Mesenchymal stem cell (in vitro differentiated cells and primary cell): ENCODE measurements around the gene CH25H.
"Not testable (repeated sequence)": the region's sequence is repeated elsewhere in the genome, so short reads cannot be mapped to it uniquely, and the experiment has no call there.

ENCODE experiments used
- DNase-seq: peaks from one replicate; pipeline ENCODE4 v3.0.0-alpha.2; 2013
- H2AFZ ChIP-seq: one replicate; pipeline ENCODE4 v1.6.1; 2013; ENCODE audit warnings: low read depth, mild to moderate bottlenecking, control low read depth, inconsistent platforms, low read length, moderate library complexity
- H2AK5ac ChIP-seq: 2 replicates; pipeline ENCODE4 v1.6.1; 2013; ENCODE audit warnings: low read length, moderate library complexity, mild to moderate bottlenecking, inconsistent platforms; ENCODE audit not compliant: severe bottlenecking
- H2BK120ac ChIP-seq: one replicate; pipeline ENCODE4 v1.6.1; 2013; ENCODE audit warnings: low read depth, mild to moderate bottlenecking, inconsistent platforms, low read length, moderate library complexity
- H2BK12ac ChIP-seq, 2 experiments: one replicate each; pipeline ENCODE4 v1.6.1; 2013; ENCODE audit warnings: inconsistent platforms in 2 of 2, low read length in 2 of 2, mild to moderate bottlenecking in 2 of 2, moderate library complexity in 2 of 2, control low read depth in 1 of 2
- H2BK15ac ChIP-seq: one replicate; pipeline ENCODE4 v1.6.1; 2013; ENCODE audit warnings: mild to moderate bottlenecking, low read depth, inconsistent platforms; ENCODE audit not compliant: poor library complexity, severe bottlenecking
- H2BK5ac ChIP-seq: 2 replicates; pipeline ENCODE4 v1.6.1; 2013; ENCODE audit warnings: low read depth, mild to moderate bottlenecking, low read length, control low read depth, inconsistent platforms; ENCODE audit not compliant: poor library complexity, severe bottlenecking
- H3K14ac ChIP-seq, 2 experiments: one replicate each; pipeline ENCODE4 v1.6.1; 2013; ENCODE audit warnings: inconsistent platforms in 2 of 2, low read length in 2 of 2, control low read depth in 1 of 2, mild to moderate bottlenecking in 1 of 2, moderate library complexity in 1 of 2
- H3K18ac ChIP-seq, 2 experiments: one replicate each; pipeline ENCODE4 v1.6.1; 2013; ENCODE audit warnings: inconsistent platforms in 2 of 2, low read length in 2 of 2, control low read depth in 1 of 2, low read depth in 1 of 2, mild to moderate bottlenecking in 1 of 2
- H3K23ac ChIP-seq, 2 experiments: one replicate each; pipeline ENCODE4 v1.6.1; 2013; ENCODE audit warnings: inconsistent platforms in 2 of 2, low read length in 2 of 2, mild to moderate bottlenecking in 2 of 2, moderate library complexity in 2 of 2, control low read depth in 1 of 2
- H3K27ac ChIP-seq: 2 replicates; pipeline ENCODE4 v1.5.1; 2013; ENCODE audit warnings: mild to moderate bottlenecking, moderate library complexity, low read length, control low read depth, inconsistent platforms; ENCODE audit not compliant: poor library complexity, severe bottlenecking
- H3K27me3 ChIP-seq, 2 experiments: 2 replicates each; pipeline versions ENCODE4 v1.6.1 to v1.7.0; 2013; ENCODE audit warnings: low read length in 2 of 2, mild to moderate bottlenecking in 2 of 2, moderate library complexity in 2 of 2, control low read depth in 1 of 2, inconsistent platforms in 1 of 2; ENCODE audit not compliant: control insufficient read depth in 1 of 2, insufficient read depth in 1 of 2
- H3K36me3 ChIP-seq, 2 experiments: 2 replicates each; pipeline versions ENCODE4 v1.6.1 to v1.7.0; 2013; ENCODE audit warnings: low read length in 2 of 2, control low read depth in 1 of 2, inconsistent platforms in 1 of 2, low read depth in 1 of 2, mild to moderate bottlenecking in 1 of 2; ENCODE audit not compliant: insufficient read depth in 2 of 2, control insufficient read depth in 1 of 2
- H3K4ac ChIP-seq, 2 experiments: one replicate each; pipeline ENCODE4 v1.6.1; 2013; ENCODE audit warnings: inconsistent platforms in 2 of 2, low read length in 2 of 2, mild to moderate bottlenecking in 2 of 2, moderate library complexity in 2 of 2, control low read depth in 1 of 2, low read depth in 1 of 2
- H3K4me1 ChIP-seq: 2 replicates; pipeline ENCODE4 v1.6.1; 2013; ENCODE audit warnings: low read depth, low read length, control low read depth; ENCODE audit not compliant: control insufficient read depth, insufficient read depth
- H3K4me2 ChIP-seq: 2 replicates; pipeline ENCODE4 v1.6.1; 2013; ENCODE audit warnings: low read length, mild to moderate bottlenecking, inconsistent platforms; ENCODE audit not compliant: poor library complexity, severe bottlenecking
- H3K4me3 ChIP-seq, 2 experiments: 2 replicates each; pipeline versions ENCODE4 v1.5.1 to v1.7.0; 2013; ENCODE audit warnings: low read length in 2 of 2, mild to moderate bottlenecking in 2 of 2, control low read depth in 1 of 2, low read depth in 1 of 2; ENCODE audit not compliant: insufficient read depth in 1 of 2
- H3K79me1 ChIP-seq: replicated peaks from 2 replicates; pipeline ENCODE4 v1.6.1; 2013; ENCODE audit warnings: mild to moderate bottlenecking, control low read depth, low read length, inconsistent platforms; ENCODE audit not compliant: poor library complexity, severe bottlenecking
- H3K9ac ChIP-seq: 2 replicates; pipeline ENCODE4 v1.7.0; 2013; ENCODE audit warnings: mild to moderate bottlenecking, low read length, moderate library complexity
- H3K9me3 ChIP-seq: 2 replicates; pipeline ENCODE4 v1.7.0; 2013; ENCODE audit warnings: mild to moderate bottlenecking, low read length; ENCODE audit not compliant: control insufficient read depth
- H4K8ac ChIP-seq: one replicate; pipeline ENCODE4 v1.6.1; 2013; ENCODE audit warnings: inconsistent platforms, mild to moderate bottlenecking, low read length, moderate library complexity
- H4K91ac ChIP-seq: one replicate; pipeline ENCODE4 v1.6.1; 2013; ENCODE audit warnings: mild to moderate bottlenecking, low read length, inconsistent platforms
- WGBS: methylation state at CpG from one replicate; pipeline ENCODE4 v1.1.7; 2013; ENCODE audit warnings: mixed read lengths; 5-methylcytosine and 5-hydroxymethylcytosine counted together

Gene CH25H

GRCh38 chr10:89247623-89248022 lies 40.5 kb upstream of the CH25H start:
- DNase-seq = not testable (repeated sequence)

GRCh38 chr10:89245802-89246201 lies 38.7 kb upstream of the CH25H start:
- no peak overlapping the region for H2BK15ac ChIP-seq
- DNase-seq = no peak
- 80% methylated on average over 4 of the region's 4 CpGs for WGBS

More at GRCh38 chr10:89247623-89248022, 40.5 kb upstream of the CH25H start:
- not testable (repeated sequence) for H3K4ac ChIP-seq, H3K27me3 ChIP-seq, H2BK120ac ChIP-seq, H3K9ac ChIP-seq, H2BK12ac ChIP-seq, H3K4me1 ChIP-seq, H2AK5ac ChIP-seq, H3K23ac ChIP-seq, H4K91ac ChIP-seq, H3K4me2 ChIP-seq, H3K18ac ChIP-seq, H3K9me3 ChIP-seq, H3K27ac ChIP-seq, H3K14ac ChIP-seq, H4K8ac ChIP-seq, H2AFZ ChIP-seq, H2BK15ac ChIP-seq, H3K4me3 ChIP-seq, H2BK5ac ChIP-seq, H3K79me1 ChIP-seq
- H3K36me3 ChIP-seq = peaks cover 0 to 27% of the 10 kb centered on the region in 2 experiments
- WGBS = 88% methylated on average over 1 of the region's 2 CpGs

GRCh38 chr10:89242840-89243568 lies 35.9 kb upstream of the CH25H start:
- Histone ChIP-seq H2AFZ (no peak overlapping the region), H2BK12ac (no peak overlapping the region), H2BK15ac (no peak overlapping the region), H3K79me1 (peaks cover 4% of the 10 kb centered on the region), H3K4me1 (no peaks in the 10 kb centered on the region), H3K27ac (no peak overlapping the region), H3K9me3 (no peaks in the 10 kb centered on the region), H3K9ac (no peak overlapping the region), H3K4me2 (no peak overlapping the region), H3K23ac (no peak overlapping the region), H3K4ac (no peak overlapping the region), H2BK120ac (no peak overlapping the region), H3K4me3 (no peak overlapping the region), H3K36me3 (peaks cover 7 to 54% of the 10 kb centered on the region in 2 experiments), H3K18ac (no peak overlapping the region), H3K14ac (no peak overlapping the region), H2AK5ac (no peak overlapping the region), H4K91ac (no peak overlapping the region), H2BK5ac (no peak overlapping the region), H3K27me3 (no peaks in the 10 kb centered on the region), H4K8ac (no peak overlapping the region)
- DNase-seq = no peak
- 72% methylated on average over 5 of the region's 8 CpGs for WGBS

More at GRCh38 chr10:89245802-89246201, 38.7 kb upstream of the CH25H start:
- H3K9me3 ChIP-seq = no peaks in the 10 kb centered on the region
- no peak overlapping the region for H2BK12ac ChIP-seq
- peaks cover 3% of the 10 kb centered on the region for H3K79me1 ChIP-seq
- peak overlapping the region; percentile 12 for H3K9ac ChIP-seq
- H3K14ac ChIP-seq = no peak overlapping the region
- no peaks in the 10 kb centered on the region for H3K4me1 ChIP-seq
- H3K27ac ChIP-seq = no peak overlapping the region
- no peak overlapping the region for H3K18ac ChIP-seq
- no peak overlapping the region for H4K8ac ChIP-seq
- no peak overlapping the region for H3K4me3 ChIP-seq
- no peak overlapping the region for H3K4ac ChIP-seq
- no peak overlapping the region for H2AK5ac ChIP-seq
- no peak overlapping the region for H2BK5ac ChIP-seq
- no peak overlapping the region for H2BK120ac ChIP-seq
- peaks cover 0 to 29% of the 10 kb centered on the region in 2 experiments for H3K36me3 ChIP-seq
- no peak overlapping the region for H3K23ac ChIP-seq
- no peaks in the 10 kb centered on the region for H3K27me3 ChIP-seq
- H4K91ac ChIP-seq = no peak overlapping the region
- no peak overlapping the region for H2AFZ ChIP-seq
- H3K4me2 ChIP-seq = no peak overlapping the region

- no peak overlapping the region for H4K91ac ChIP-seq
Observed at GRCh38 chr10:89242345-89242684, 35.2 kb upstream of the CH25H start.

More at GRCh38 chr10:89242345-89242684, 35.2 kb upstream of the CH25H start:
- H3K36me3 ChIP-seq = peaks cover 7 to 56% of the 10 kb centered on the region in 2 experiments
- peaks cover 4% of the 10 kb centered on the region for H3K79me1 ChIP-seq
- no peak for DNase-seq
- no peaks in the 10 kb centered on the region for H3K27me3 ChIP-seq
- no peak overlapping the region for H3K27ac ChIP-seq
- H3K18ac ChIP-seq = no peak overlapping the region
- no peak overlapping the region for H2BK120ac ChIP-seq
- no peak overlapping the region for H2BK12ac ChIP-seq
- no peak overlapping the region for H2BK15ac ChIP-seq
- no peak overlapping the region for H4K8ac ChIP-seq
- H3K4me3 ChIP-seq = no peak overlapping the region
- no peak overlapping the region for H3K4me2 ChIP-seq
- H3K23ac ChIP-seq = no peak overlapping the region
- H3K4me1 ChIP-seq = no peaks in the 10 kb centered on the region
- no peak overlapping the region for H3K14ac ChIP-seq
- no peak overlapping the region for H2BK5ac ChIP-seq
- no peak overlapping the region for H3K9ac ChIP-seq
- H2AFZ ChIP-seq = no peak overlapping the region
- no peaks in the 10 kb centered on the region for H3K9me3 ChIP-seq
- H3K4ac ChIP-seq = no peak overlapping the region
- no peak overlapping the region for H2AK5ac ChIP-seq
